GM19023 (cell line): ENCODE data around the gene ACAA2.
A peak's percentile ranks its signal among the peaks of the same experiment; 100 is the strongest.

Experiments used
- ATAC-seq: cut with Tn5 transposase; IDR thresholded peaks from one replicate; pipeline ENCODE4 v1.9.1; 2021; ENCODE audit warnings: mild to moderate bottlenecking, moderate library complexity; ENCODE audit not compliant: unreplicated experiment

The ACAA2 gene

DNA sequence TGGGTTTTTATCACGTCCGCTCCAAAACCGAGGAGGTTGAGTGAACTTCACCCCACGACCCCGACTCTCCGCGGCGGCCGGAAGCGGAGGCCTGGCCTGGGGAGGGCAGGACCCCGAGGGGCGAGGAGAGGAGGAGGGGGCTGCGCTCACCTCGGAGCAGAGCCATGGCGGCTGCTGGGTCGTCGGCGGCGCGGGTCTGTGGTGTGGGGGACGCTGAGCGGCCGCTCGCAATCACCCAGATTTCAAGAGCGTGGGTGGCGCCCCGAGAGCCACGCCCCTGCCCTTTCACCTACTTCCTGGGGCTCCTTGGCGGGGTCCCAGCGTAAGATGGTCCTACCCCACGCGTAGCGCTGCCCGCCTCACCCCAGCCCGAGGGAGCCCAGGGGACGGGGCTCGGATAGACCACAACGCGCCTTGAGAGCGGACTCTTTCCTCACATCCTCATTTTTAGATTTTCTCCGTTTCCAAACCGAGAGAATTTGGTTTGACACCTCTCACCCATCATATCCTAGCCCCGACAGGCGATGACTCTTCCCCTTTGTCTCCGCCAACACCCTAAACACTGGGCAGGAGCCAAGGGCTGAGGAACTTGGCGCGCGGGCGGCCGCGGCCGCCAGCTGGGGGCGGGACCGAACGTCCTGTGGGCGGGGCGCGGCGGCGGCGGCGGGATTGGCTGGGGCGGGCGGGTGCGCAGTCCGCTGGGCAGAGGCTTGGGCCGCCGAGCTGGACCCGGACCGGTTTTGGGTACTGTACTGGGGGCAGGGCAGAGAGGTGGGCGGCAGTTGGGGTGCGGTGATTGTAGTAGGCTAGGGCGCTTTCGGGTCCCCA is at the start of gene ACAA2:
TSS of gene ACAA2 (minus strand) at position 215 of the 828 bp plus-strand sequence. CDS start at position 166, 49 bp downstream.
- peak; percentile 86 for ATAC-seq

GRCh38 chr18:49862656-49863385 is 49.5 kb upstream of the ACAA2 start:
- no peak for ATAC-seq

GRCh38 chr18:49861659-49862058 is 48.3 kb upstream of the ACAA2 start:
- ATAC-seq, result no peak

DNA sequence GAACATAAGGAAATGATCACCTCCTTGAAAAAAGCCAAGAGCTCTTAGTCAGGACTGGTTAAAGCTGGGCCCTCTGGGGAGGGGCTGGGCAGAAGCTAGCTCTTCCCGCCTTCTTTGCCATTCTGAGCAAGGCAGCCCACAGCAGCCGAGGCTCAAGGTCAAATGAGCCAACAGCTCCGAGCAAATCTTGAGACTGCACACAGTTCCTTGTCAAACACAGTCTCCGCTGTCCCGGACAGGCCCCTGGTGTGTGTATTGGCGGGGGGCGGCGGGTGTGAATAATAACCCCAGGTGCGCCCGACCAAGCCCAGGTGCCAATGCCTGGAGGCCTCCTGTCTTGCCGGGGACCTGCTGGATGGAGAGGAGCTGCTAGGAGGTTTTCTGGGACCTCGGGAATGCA is 46.4 kb upstream of the ACAA2 start:
- ATAC-seq, result no peak

DNA sequence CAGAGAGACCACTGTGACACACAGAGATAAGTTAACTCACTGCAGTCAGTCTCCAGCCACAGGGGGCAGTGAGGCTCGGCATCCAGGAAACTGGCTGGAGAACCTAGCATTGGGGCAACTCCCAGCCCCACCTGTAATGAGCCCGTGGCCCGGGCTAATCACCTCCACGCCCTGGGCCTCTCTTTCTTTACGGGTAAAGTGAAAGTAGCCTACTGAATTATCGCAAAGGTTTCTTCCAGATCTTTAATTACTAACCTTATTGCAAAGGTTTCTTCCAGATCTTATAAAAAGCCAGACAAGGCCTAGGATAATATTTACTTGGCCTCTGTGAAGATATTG is 45.7 kb upstream of the ACAA2 start:
- no peak for ATAC-seq

DNA sequence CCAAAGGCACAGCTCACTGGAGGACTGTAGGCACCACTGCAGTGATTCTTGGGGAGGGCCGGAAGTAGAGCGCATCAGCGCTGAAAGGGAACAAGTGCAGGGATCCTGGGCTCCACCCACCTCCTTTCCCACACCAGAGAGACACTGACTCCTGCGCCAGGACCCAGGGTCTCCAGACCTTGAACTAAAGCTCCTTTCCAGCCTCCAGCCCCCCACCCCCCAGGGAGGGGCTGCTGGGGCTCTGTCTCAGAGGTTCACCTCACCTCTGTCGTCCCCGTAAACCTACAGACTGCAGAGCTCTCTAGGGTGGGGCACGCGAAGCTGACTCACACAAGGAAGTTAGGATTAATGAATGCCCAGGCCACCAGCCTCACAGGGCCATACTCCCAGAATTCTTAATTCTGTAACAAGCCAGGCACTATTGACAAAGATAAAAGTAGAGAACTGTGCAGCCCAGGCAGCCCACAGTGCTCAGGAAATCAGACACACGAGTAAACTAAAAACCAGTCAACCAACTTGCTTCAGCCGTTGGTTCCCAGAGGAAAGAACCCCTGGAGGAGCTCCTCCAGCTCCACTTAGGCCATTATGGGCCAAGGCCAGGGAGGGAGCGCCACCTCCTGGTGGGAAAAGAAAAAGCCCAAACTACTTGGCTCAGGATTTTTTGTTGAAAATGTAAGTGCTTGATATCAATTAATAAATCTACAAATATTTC is 45.1 kb upstream of the ACAA2 start:
- no peak for ATAC-seq

DNA sequence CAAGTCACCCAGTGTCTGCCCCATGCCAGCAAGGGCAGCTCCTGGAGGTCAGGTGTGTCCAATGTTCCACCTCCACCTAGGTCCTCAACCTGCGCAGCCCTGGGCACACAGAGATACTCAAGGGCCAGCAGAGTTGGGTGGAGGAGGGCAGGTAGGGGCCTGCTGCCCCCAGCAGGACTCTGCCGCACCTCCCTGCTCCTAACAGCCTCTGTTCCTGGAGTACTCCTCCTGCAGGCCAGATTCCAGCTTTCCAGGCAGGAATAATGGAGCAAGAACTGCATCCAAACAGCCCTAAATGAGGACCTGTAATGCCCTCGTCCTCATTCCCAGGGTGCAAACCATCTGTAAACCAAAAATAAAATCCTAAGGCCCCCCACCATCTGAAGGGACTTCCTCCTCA is 44.4 kb upstream of the ACAA2 start:
- no peak for ATAC-seq

GRCh38 chr18:49856496-49856895 is 43.2 kb upstream of the ACAA2 start:
- no peak for ATAC-seq

- no peak for ATAC-seq
Measured at GRCh38 chr18:49855711-49856415, 42.5 kb upstream of the ACAA2 start.

GRCh38 chr18:49854681-49855080 is 41.3 kb upstream of the ACAA2 start:
- no peak for ATAC-seq

DNA sequence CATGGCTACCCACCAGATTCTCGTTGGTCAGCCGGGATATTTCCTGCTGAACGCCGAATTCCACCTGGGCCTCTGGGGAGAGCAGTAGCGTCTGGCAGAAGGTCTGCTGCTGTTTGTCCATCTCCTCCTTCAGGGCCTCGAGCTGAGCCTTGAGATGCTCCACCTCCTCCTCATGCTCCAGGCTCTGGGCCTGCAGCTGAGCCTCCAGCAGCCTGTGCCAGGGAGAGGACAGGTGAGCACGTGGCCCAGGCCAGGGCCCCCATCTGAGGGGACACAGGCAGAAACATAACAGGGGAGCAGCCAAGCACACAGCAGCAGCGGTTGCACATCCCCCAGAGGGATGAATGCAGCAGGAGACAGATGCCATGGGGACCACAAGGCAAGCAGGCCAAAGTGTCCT is 40.1 kb upstream of the ACAA2 start:
- no peak for ATAC-seq

DNA sequence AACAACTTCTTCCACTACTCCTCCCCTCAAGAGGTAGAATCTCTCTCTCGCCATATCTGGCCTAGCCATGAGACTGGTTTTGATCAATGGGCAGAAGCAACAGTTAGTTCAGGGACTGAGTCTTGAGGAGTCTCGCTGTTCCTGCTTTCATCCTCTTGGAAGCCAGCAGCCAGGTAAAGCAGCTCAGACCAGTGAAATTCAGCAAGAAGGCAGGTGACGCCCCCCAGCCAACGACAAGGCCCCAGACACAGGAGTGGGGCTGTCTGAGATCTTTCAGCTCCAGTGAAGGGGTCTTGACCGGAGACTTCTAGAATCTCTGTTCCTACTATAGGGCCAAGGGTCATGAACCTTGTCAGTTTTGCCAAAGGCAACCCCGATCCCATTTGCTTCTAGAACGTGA is 39.7 kb upstream of the ACAA2 start:
- no peak for ATAC-seq

DNA sequence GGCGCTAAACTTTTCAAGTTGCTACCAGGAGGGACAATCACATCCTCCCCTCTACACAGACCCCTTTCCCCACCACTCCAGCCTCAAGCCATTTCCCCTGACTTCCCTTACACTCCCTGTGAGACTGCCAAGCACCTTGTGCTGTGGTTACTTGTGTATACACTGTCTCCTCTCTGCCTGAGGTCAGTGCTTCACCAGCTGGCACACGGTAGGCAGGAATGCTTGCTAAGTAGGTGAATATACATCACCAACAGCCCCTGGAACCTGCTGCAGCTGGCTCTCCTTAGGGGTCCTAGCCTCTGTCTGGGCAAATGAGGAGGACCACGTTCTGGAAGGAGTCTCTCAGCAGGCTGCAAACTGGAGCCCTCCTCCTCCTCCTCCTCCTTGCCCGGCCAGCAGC is 38.3 kb upstream of the ACAA2 start:
- no peak for ATAC-seq

DNA sequence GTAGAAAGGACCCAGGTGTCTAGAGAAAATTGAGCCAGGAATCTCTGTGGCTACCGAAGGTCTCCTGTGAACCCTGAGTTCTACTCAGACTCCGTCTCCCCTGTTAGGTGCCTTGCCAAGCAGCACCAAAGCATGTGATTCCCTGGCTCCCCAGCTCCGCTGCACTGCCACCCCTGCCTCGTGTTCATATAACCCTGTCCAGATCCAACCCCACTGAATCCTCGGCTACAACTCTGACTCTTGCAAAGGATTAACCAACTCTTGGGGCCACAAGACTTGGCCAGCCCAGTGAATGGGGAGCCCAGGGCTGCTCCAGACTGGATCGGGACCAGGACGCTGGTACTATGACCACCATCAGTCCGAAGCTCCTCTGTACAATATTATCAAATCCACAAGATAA is 37.3 kb upstream of the ACAA2 start:
- ATAC-seq, result no peak

GRCh38 chr18:49849331-49850217 is 36.2 kb upstream of the ACAA2 start:
- no peak for ATAC-seq

DNA sequence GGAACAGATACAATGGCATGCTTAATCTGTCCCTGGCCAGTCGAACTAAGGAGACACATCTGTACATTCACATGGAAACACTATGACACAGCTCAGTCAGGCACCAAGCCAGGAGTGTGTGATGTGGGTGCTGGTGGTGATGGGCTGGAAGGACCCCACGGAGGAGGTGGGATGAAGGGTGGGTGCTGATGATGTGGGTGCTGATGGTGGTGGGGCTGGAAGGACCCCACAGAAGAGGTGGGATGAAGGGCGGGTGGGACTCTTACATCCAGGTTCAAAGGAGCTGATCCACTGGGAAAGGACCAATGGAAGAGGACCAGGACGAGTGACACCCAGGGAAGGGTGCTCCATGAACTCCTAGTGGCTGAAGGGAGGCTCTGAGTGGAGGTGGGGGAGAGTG is 34.8 kb upstream of the ACAA2 start:
- no peak for ATAC-seq

- ATAC-seq, result no peak
Measured at GRCh38 chr18:49847524-49847923, 34.2 kb upstream of the ACAA2 start.

DNA sequence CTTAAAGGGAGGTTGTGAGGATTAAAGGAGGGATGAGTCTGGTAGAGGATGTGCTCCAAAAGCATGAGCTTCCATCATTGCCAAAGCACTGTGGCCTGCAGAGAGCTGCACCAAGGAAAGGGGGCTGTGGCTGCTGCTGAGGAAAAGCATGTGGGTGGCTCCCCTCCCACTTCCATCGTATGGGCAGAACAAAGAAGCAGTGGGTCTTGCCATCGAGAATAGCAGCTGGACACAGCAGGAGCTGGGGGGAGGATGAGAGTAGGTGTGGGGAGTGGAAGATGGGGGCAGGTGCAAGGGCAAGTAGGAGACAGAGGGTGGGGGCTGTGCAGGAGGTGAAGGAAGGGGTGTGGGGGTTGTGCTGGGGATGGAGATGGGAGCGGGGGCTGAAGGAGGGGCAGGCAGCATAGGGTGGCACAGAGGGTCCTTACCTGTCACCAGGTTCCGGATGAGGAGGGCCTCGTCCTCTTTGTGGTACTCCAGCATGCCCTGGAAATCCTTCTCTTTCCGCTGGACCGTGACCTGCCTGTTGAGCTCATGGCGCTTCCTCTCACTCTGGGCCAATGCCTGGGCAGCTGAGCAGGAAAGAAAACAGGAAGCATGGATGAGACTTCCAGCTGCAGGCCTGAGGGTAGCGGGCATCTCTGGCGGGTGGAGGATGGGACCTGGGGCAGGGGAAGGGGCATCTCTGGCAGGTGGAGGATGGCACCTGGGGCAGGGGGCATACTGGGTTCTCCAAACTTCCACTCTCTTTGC is 33.6 kb upstream of the ACAA2 start:
- ATAC-seq, result no peak

DNA sequence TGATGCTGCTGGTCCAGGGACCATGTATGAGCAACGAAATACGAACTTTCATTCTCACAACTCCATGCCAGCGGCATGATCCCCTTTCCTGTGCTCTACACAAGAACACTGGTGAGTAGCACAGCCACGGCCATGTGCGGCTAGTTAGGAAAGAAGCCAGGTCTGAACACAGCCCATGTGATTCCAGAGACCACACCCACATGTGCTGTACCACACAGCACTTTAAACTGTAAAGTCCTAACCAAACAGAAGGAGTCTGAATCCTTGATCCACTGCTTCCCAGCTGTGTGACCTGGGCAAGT is 33.0 kb upstream of the ACAA2 start:
- ATAC-seq, result no peak
